Muscle of back (tissue), 11 donors: ENCODE measurements around the gene CNTN1. TPM values are rescaled to one million over a fixed set of nuclear protein-coding genes. Genes with fewer than 3 reads are reported as not detected.
"Not testable (repeated sequence)": the region's sequence is repeated elsewhere in the genome, so short reads cannot be mapped to it uniquely, and the experiment has no call there.

Experiments
- DNase-seq, 3 donors: peaks; one replicate each; pipeline versions ENCODE4 v3.0.0 to v3.0.0-alpha.2; 2013
- polyA plus RNA-seq, 10 donors: library from polyadenylated mRNA; unstranded; fragments of 120-200 nt; gene quantifications; one replicate each; pipeline ENCODE4 v1.2.1, GENCODE V29; 2013; ENCODE audit not compliant: insufficient read length in 10 of 10

CNTN1 gene
- polyA plus RNA-seq, 10 donors = 3.2 to 38.2 (median 12.7) TPM

- DNase-seq = peak in 2 of 3 donors; percentile 33 to 63
Observed at GRCh38 chr12:40693207-40693821, 1.1 kb downstream of the CNTN1 start.

GRCh38 chr12:40697566-40698259 is 5.5 kb downstream of the CNTN1 start:
- no peak for DNase-seq

- DNase-seq = no peak
Observed at GRCh38 chr12:40701756-40702155, 9.5 kb downstream of the CNTN1 start.

GRCh38 chr12:40711121-40711520 is 18.9 kb downstream of the CNTN1 start:
- DNase-seq = no peak

- DNase-seq = no peak
Observed at GRCh38 chr12:40714636-40715035, 22.4 kb downstream of the CNTN1 start.

- no peak for DNase-seq
Observed at GRCh38 chr12:40716037-40716436, 23.8 kb downstream of the CNTN1 start.

DNA sequence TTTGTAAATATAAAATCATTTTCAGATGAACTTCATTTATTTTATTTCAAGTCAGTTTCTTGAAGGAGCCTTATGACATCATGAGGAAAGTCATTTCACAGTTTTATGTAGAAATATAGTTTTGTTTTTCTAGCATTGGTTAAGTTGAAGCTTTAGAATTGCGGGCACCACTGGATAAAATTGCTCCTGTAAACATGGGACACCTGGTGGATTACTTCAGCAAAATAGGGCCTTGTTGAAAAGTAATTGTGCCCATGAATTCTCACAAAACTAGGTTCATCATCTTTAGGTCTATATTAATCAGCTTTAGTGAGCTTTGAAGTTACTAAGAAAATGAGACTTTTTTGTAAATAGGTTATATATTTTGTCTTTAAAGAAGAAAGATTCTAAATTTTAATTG is 25.3 kb downstream of the CNTN1 start:
- DNase-seq = no peak

- no peak for DNase-seq
Observed at GRCh38 chr12:40718878-40719372, 26.7 kb downstream of the CNTN1 start.

DNA sequence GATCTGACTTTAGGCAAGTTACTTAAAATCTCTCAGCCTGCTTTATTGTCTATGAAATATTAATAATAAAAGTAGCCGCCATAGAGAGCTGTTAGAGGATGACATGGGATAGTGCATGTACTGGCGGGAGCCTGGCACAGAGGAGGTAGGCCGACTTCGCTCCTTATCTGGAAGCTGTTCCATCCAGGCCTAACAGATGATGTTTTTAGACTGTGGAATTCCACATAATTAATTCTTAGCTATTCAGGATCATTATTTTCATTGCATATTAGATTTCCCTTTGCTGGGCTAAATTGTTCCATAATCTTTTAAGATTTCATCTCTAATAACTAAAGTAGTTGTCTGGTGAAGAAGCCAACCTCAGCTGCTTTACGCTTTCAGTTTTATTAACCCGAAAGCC is 30.8 kb downstream of the CNTN1 start:
- no peak for DNase-seq

DNA sequence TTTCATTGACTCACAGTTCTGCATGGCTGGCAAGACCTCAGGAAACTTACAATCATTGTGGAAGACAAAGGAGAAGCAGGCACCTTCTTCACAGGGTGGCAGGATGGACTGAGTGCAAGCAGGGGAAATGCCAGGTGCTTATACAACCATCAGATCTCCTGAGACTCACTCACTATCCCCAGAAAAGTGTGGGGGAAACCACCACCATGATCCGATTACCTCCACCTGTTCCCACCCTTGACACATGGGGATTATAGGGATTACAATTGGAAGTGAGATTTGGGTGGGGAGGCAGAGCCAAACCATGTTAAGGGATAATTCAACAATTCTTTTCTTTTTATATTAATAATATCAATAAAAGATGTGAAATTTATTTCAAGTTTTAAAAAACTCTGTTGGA is 34.1 kb downstream of the CNTN1 start:
- DNase-seq = no peak

DNA sequence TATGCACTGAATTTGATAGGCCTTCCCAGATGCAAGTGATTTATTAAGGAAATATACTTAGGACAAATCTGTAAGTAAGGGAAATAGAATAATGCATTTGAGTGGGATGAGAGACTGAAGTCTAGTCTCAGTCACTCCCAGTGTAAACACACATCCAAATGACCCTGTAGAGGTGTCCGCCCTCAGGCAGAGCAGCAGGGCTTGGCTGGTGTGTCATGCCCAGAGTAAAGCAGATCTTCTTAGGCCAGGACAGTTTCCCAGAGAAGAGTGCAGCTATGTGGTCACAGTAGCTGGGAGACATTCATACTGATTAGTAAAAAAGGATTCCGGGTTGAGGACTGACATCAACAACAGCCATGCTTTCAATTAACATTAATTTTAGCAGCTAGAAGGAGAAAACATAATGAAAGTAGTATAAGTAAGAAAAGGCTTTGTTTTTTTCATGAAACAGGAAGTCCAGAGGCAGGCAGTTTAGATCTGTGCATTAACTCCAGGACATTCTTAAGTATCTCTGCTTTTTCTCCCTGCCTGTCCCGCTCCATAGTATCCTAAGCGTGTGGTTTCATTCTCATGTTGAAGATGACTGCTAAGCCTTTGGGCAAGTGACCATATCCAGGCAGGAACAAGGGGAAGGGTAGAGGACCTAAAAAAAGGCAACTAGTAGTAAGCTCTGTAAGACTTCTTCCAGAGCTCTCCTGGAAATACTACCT is 35.7 kb downstream of the CNTN1 start:
- no peak for DNase-seq

DNA sequence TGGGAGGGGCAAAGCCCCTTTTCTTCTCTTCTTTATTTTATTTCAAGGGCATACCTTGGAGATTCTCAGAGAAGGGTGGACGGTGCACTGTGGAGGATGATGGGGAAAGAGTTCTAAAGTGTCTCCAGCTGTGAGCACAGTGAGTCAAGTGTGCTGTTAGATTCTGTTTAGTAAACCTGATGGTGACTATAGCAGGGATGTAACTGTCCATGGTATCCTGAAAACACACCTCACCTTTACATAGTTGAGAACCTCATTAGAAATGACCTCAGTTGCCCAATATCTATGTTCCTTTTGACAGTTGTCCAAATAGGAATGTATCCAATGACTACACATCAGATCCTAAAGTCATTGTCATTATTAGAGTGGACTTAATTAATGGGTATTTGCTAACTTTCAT is 38.0 kb downstream of the CNTN1 start:
- no peak for DNase-seq

- DNase-seq = no peak
Observed at GRCh38 chr12:40733871-40734270, 41.6 kb downstream of the CNTN1 start.

DNA sequence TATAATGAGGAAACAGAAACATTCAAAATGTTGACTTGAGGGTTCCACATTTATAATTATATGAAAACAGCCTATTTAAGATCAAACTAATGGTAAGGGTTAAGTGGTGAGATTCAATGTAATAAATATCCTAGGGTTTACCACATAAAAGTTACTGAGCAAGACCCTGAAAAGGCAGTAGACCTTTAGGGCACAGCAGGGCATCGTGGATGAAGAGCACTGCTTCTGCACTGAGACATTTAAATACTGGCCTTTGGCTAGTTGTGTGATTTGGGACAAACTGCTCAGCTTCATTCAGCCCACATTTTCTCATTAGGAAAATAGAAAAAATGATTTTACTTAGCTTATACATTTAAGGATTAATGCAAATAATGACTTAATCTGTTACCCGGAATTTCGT is 42.0 kb downstream of the CNTN1 start:
- DNase-seq = no peak

- DNase-seq = peak in 1 of 3 donors; percentile 5
Observed at GRCh38 chr12:40735551-40736230, 43.5 kb downstream of the CNTN1 start.

DNA sequence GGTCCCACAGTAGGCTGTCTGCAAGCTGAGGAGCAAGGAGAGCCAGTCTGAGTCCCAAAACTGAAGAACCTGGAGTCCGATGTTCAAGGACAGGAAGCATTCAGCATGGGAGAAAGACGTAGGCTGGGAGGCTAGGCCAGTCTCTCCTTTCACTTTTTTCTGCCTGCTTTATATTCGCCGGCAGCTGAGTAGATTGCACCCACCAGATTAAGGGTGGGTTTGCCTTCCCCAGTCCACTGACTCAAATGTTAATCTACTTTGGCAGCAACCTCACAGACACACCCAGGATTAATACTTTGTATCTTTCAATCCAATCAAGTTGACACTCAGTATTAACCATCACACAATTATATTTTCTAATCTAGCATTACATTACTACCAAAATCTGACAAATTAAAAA is 45.2 kb downstream of the CNTN1 start:
- DNase-seq = not testable (repeated sequence)

DNA sequence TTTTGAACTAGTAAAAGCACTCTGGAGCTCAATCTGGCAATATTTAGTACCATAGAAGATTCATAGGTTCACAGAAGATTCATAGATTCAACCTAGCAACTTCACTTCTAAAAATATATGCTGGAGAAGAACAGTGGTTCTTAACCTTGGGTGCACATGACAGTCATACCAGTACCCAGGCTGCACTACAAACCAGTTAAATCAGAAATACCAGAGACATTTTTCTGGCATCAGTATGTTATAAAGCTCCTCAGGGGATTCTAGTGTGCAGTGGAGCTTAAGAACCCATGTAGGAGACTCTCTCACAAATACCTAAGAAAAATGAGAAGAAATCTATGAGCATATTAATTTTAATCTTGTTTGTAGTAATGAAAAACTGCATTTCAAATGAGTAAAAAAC is 46.6 kb downstream of the CNTN1 start:
- DNase-seq = no peak

DNA sequence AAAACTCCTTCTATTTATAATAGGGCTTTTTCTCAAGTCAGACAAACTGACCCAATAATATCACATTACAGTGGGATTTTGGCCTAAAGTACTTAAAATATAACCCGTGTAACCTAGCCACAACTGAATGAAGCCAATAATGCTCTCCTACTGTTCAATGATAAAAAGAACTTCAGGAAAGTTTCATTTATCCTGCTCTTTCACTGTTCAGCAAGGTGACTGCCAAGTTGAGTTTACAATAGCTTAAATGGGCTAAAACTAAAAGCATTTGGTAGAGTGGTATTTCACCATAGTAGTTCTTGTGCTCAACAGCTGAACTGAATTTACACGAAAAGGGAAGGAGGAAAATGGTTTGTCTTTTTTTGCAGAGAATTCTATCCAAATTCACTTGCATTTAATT is 49.8 kb downstream of the CNTN1 start:
- peak in 1 of 3 donors; percentile 1 for DNase-seq

DNA sequence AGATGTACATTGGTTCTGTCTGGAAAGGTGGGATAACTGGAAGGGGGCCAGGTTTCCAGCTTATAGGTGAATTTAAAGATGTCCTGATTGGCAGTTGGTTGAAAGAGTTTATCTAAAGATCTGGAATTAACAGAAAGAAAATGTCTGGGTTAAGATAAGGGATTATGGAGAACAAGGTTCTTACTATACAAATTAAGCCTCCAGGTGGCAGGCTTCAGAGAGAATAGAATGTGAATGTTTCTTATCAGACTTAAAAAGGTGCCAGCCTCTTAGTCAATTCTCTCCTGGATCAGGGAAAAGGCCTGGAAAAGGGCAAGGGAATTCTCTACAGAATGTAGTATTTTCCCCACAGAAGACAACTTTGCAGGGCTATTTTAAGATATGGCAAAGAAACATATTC is 53.1 kb downstream of the CNTN1 start:
- DNase-seq = no peak

GRCh38 chr12:40749863-40750262 is 57.6 kb downstream of the CNTN1 start:
- no peak for DNase-seq

- no peak for DNase-seq
Observed at GRCh38 chr12:40752011-40752410, 59.8 kb downstream of the CNTN1 start.

DNA sequence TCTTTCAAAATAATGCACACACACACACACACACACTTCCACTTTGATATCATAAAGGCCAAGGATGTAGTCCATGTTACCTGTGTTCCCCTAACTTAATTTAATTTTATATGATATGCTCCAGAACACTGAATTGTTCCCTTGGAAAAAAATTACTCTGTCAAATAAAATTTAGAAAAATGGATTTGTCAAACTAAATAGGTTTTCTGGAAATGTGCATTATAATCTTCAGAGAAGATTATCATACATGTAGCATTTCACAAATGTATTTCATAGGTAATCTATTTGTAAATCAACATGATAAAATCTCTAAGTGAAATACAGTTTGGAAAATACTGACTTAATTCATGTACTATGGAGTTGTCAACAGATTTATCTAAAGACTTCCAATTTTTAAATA is 68.6 kb downstream of the CNTN1 start:
- no peak for DNase-seq
